ENCODE data around the gene VSX2. TPM values are rescaled to one million over a fixed set of nuclear protein-coding genes. Genes with fewer than 3 reads are reported as not detected.

Gene VSX2
- polyA plus RNA-seq, 1 of the 3 experiments (the other 2 are of a cell fraction): not detected

DNA sequence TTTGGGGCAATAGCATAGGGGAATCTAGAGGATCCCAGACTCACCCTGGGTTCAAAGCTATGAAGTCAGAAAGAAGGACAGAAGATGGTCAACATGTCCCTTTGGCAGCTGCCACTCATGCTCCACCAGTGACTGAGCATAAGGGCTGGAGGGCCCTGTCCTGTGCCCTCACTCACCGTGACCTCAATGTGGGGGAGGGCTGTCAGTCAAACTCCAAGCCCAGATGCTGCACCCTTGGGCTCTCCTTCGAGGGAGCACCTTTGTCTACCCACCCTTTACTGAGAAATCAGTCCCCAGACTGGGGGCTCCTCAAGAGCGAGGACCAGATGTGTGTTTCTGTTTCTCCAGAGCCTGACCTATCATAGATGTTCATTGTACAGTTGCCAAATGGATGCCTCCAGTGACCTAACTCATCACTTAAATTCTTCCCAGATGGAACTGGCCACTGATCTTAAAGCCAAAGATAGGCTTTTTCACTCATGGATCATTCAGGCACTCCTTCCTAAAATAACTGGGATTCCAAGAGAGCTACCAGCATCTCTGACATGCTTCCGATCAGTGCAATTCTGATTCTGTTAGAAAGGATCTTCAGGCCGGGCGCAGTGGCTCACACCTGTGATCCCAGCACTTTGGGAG, 27.2 kb upstream of the VSX2 start:
- H3K27me3 ChIP-seq (ENCODE audit: insufficient read depth): peaks cover 12% of the 10 kb centered on the region; the same call in 1 of the 2 replicates
- 72% methylated on average over 5 of the region's 6 CpGs for WGBS (ENCODE audit: low lambda C conversion rate)
- ChIA-PET CTCF (interaction anchor here (1.5 kb wide), 1 partner anchor 45 kb away, joined by 6 read pairs; no protein-coding TSS in a partner anchor), POLR2A (no interaction called here)
- no peak for TF ChIP-seq ELF1 (IDR thresholded peaks at IDR 0.05)
- TF ChIP-seq, protein P1, sequence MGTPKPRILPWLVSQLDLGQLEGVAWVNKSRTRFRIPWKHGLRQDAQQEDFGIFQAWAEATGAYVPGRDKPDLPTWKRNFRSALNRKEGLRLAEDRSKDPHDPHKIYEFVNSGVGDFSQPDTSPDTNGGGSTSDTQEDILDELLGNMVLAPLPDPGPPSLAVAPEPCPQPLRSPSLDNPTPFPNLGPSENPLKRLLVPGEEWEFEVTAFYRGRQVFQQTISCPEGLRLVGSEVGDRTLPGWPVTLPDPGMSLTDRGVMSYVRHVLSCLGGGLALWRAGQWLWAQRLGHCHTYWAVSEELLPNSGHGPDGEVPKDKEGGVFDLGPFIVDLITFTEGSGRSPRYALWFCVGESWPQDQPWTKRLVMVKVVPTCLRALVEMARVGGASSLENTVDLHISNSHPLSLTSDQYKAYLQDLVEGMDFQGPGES (IDR thresholded peaks at IDR 0.05; ENCODE audit: low read depth, low read length): no peak
- TF ChIP-seq MEF2A (IDR thresholded peaks at IDR 0.05; ENCODE audit: borderline replicate concordance, low read depth): no peak
- no peak for TF ChIP-seq RFX5 (IDR thresholded peaks at IDR 0.05; ENCODE audit: low read length)
- TF ChIP-seq, protein P2, sequence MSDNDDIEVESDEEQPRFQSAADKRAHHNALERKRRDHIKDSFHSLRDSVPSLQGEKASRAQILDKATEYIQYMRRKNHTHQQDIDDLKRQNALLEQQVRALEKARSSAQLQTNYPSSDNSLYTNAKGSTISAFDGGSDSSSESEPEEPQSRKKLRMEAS (IDR thresholded peaks at IDR 0.05; ENCODE audit: low read depth): no peak
- no peak for TF ChIP-seq EP300 (IDR thresholded peaks at IDR 0.05; ENCODE audit: borderline replicate concordance in 1 of 2, low read depth in 1 of 2, low read length in 1 of 2)
- TF ChIP-seq RXRA (IDR thresholded peaks at IDR 0.05; ENCODE audit: borderline replicate concordance, low read depth): no peak
- TF ChIP-seq FOXM1 (IDR thresholded peaks at IDR 0.05; ENCODE audit: low read depth): no peak
- no peak for TF ChIP-seq JUND (IDR thresholded peaks at IDR 0.05)
- TF ChIP-seq, protein P3, sequence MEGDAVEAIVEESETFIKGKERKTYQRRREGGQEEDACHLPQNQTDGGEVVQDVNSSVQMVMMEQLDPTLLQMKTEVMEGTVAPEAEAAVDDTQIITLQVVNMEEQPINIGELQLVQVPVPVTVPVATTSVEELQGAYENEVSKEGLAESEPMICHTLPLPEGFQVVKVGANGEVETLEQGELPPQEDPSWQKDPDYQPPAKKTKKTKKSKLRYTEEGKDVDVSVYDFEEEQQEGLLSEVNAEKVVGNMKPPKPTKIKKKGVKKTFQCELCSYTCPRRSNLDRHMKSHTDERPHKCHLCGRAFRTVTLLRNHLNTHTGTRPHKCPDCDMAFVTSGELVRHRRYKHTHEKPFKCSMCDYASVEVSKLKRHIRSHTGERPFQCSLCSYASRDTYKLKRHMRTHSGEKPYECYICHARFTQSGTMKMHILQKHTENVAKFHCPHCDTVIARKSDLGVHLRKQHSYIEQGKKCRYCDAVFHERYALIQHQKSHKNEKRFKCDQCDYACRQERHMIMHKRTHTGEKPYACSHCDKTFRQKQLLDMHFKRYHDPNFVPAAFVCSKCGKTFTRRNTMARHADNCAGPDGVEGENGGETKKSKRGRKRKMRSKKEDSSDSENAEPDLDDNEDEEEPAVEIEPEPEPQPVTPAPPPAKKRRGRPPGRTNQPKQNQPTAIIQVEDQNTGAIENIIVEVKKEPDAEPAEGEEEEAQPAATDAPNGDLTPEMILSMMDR (IDR thresholded peaks at IDR 0.05): no peak
- TF ChIP-seq, protein P4, sequence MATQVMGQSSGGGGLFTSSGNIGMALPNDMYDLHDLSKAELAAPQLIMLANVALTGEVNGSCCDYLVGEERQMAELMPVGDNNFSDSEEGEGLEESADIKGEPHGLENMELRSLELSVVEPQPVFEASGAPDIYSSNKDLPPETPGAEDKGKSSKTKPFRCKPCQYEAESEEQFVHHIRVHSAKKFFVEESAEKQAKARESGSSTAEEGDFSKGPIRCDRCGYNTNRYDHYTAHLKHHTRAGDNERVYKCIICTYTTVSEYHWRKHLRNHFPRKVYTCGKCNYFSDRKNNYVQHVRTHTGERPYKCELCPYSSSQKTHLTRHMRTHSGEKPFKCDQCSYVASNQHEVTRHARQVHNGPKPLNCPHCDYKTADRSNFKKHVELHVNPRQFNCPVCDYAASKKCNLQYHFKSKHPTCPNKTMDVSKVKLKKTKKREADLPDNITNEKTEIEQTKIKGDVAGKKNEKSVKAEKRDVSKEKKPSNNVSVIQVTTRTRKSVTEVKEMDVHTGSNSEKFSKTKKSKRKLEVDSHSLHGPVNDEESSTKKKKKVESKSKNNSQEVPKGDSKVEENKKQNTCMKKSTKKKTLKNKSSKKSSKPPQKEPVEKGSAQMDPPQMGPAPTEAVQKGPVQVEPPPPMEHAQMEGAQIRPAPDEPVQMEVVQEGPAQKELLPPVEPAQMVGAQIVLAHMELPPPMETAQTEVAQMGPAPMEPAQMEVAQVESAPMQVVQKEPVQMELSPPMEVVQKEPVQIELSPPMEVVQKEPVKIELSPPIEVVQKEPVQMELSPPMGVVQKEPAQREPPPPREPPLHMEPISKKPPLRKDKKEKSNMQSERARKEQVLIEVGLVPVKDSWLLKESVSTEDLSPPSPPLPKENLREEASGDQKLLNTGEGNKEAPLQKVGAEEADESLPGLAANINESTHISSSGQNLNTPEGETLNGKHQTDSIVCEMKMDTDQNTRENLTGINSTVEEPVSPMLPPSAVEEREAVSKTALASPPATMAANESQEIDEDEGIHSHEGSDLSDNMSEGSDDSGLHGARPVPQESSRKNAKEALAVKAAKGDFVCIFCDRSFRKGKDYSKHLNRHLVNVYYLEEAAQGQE (IDR thresholded peaks at IDR 0.05; ENCODE audit: low read depth, low read length): no peak
- TF ChIP-seq RAD21 (IDR thresholded peaks at IDR 0.05; ENCODE audit: low read length): no peak
- TF ChIP-seq EZH2phosphoT487 (IDR thresholded peaks at IDR 0.05; ENCODE audit: borderline replicate concordance, low read depth): no peak
- TF ChIP-seq, protein P5, sequence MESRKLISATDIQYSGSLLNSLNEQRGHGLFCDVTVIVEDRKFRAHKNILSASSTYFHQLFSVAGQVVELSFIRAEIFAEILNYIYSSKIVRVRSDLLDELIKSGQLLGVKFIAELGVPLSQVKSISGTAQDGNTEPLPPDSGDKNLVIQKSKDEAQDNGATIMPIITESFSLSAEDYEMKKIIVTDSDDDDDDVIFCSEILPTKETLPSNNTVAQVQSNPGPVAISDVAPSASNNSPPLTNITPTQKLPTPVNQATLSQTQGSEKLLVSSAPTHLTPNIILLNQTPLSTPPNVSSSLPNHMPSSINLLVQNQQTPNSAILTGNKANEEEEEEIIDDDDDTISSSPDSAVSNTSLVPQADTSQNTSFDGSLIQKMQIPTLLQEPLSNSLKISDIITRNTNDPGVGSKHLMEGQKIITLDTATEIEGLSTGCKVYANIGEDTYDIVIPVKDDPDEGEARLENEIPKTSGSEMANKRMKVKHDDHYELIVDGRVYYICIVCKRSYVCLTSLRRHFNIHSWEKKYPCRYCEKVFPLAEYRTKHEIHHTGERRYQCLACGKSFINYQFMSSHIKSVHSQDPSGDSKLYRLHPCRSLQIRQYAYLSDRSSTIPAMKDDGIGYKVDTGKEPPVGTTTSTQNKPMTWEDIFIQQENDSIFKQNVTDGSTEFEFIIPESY (IDR thresholded peaks at IDR 0.05; ENCODE audit: borderline replicate concordance, low read depth): no peak
- no peak for TF ChIP-seq SIN3A (IDR thresholded peaks at IDR 0.05; ENCODE audit: borderline replicate concordance, low read depth, low read length)
- no peaks in the 10 kb centered on the region for H4K20me1 ChIP-seq (ENCODE audit: insufficient read depth)
- H2AFZ ChIP-seq (ENCODE audit: low read depth): no peak overlapping the region
- H3K27ac ChIP-seq (ENCODE audit: low read depth in 2 of 2, low read length in 1 of 2): no peak overlapping the region
- H3K4me3 ChIP-seq (ENCODE audit: low read depth in 2 of 2, low read length in 1 of 2): no peak overlapping the region
- no peak overlapping the region for H3K9ac ChIP-seq
- H3K9me3 ChIP-seq: no peaks in the 10 kb centered on the region
- no peaks in the 10 kb centered on the region for H3K4me1 ChIP-seq (ENCODE audit: control insufficient read depth in 1 of 2, insufficient read depth in 2 of 2, low read depth in 1 of 2, low read length in 1 of 2)
- no peaks in the 10 kb centered on the region for H3K79me2 ChIP-seq (ENCODE audit: insufficient read depth)
- H3K9me2 ChIP-seq: no peaks in the 10 kb centered on the region
- H3K36me3 ChIP-seq (replicated peaks in 1 of 2; ENCODE audit: control insufficient read depth in 1 of 2, insufficient read depth in 2 of 2, low read length in 1 of 2): no peaks in the 10 kb centered on the region
- DNase-seq: no peak
- no peaks in the 10 kb centered on the region for H3F3A ChIP-seq (replicated peaks; ENCODE audit: insufficient read depth)
- H3K4me2 ChIP-seq: no peak overlapping the region

All from SK-N-SH (cell line).